Bronchial epithelial cell (primary cell): ENCODE measurements around the gene SYNGR1. TPM values are rescaled to one million over a fixed set of nuclear protein-coding genes. Genes with fewer than 3 reads are reported as not detected.

Experiments
- DNase-seq: peaks from one replicate; pipeline ENCODE4 v3.0.0-alpha.2; 2010; ENCODE audit warnings: low read depth
- FAIRE-seq: peaks from 2 replicates; lab custom pipeline; 2011; peaks lifted over from hg19 to GRCh38; lab: Jason Lieb, UNC
- H3K27me3 ChIP-seq: 2 replicates; pipeline ENCODE4 v1.5.1; 2011; ENCODE audit warnings: low read length; ENCODE audit not compliant: control insufficient read depth, insufficient read depth
- H3K36me3 ChIP-seq: 2 replicates; pipeline ENCODE4 v1.5.1; 2011; ENCODE audit warnings: low read length; ENCODE audit not compliant: control insufficient read depth, insufficient read depth
- H3K4me3 ChIP-seq: 2 replicates; pipeline ENCODE4 v1.5.1; 2011; ENCODE audit warnings: mild to moderate bottlenecking, low read depth, low read length, control low read depth
- CTCF ChIP-seq: IDR thresholded peaks from 2 replicates; pipeline ENCODE4 v1.5.1; 2011; ENCODE audit warnings: mild to moderate bottlenecking, moderate library complexity, low read length, control low read depth, inconsistent platforms; ENCODE audit not compliant: insufficient read depth, severe bottlenecking
- total RNA-seq: library from RNA; depleted of rRNA; stranded (reverse); fragments of >200 nt; gene quantifications from 2 replicates; pipeline ENCODE4 v1.2.1, GENCODE V29; 2014

Gene SYNGR1
- total RNA-seq, 1 donor from 2014 or later: 0.26 TPM

- no peaks in the 10 kb centered on the region for H3K27me3 ChIP-seq
- DNase-seq (peak; percentile 60), FAIRE-seq (no peak)
- H3K36me3 ChIP-seq: peaks cover 23% of the 10 kb centered on the region
- no peak overlapping the region for H3K4me3 ChIP-seq
- TF ChIP-seq CTCF: peak; percentile 76
These were observed 40.4 kb upstream of the SYNGR1 start for GRCh38 chr22:39309364-39309861.

DNA sequence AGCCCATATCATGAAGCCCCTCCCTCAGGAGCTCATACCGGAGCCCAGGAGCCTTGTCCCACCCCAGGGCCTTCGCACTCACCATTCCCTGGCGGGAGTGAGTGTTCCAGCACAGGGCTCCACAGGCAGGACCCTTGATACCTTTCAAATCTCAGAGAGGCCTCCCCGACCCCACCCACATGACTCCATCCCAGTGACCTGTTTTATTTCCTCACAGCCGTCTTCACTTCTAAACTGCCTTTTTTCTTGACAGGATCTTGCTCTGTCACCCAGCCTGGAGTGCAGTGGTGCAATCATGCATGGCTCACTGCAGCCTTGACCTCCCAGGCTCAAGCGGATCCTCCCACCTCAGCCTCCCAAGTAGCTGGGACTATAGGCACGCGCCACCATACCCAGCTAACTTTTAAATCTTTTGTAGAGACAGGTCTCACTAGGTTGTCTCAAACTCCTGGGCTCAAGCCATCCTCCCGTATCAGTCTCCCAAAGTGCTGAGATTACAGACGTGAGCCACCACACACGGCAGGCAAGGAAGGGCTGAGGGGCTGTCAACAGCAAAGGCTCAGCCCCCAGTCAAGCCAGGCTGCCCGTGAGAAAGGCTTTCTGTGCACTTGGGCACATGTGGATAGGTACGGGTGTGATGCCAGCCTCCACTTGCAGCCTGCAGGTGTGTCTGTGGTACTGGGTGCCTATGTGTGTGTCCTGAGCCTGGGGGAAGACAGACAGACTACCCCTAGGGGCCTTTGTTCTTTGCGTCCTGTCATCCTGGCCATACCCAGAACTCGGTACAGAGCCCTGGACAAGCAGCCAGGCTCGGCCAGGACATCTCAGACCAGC is 39.7 kb upstream of the SYNGR1 start:
- no peak overlapping the region for H3K4me3 ChIP-seq
- no peak for TF ChIP-seq CTCF
- no peak for FAIRE-seq
- peak; percentile 69 for DNase-seq
- no peaks in the 10 kb centered on the region for H3K27me3 ChIP-seq
- H3K36me3 ChIP-seq: peaks cover 30% of the 10 kb centered on the region

GRCh38 chr22:39311592-39312400 is 38.0 kb upstream of the SYNGR1 start:
- peaks cover 41% of the 10 kb centered on the region for H3K36me3 ChIP-seq
- no peak for TF ChIP-seq CTCF

GRCh38 chr22:39312410-39312809 is 37.4 kb upstream of the SYNGR1 start:
- no peak for FAIRE-seq
- H3K36me3 ChIP-seq: peaks cover 47% of the 10 kb centered on the region
- DNase-seq: no peak
- H3K4me3 ChIP-seq: no peak overlapping the region
- H3K27me3 ChIP-seq: no peaks in the 10 kb centered on the region
- no peak for TF ChIP-seq CTCF

More at GRCh38 chr22:39311592-39312400, 38.0 kb upstream of the SYNGR1 start:
- no peak for DNase-seq
- no peaks in the 10 kb centered on the region for H3K27me3 ChIP-seq
- no peak for FAIRE-seq
- H3K4me3 ChIP-seq: no peak overlapping the region

- DNase-seq: no peak
- FAIRE-seq: no peak
- TF ChIP-seq CTCF: no peak
- no peaks in the 10 kb centered on the region for H3K27me3 ChIP-seq
- H3K4me3 ChIP-seq: no peak overlapping the region
- peaks cover 56% of the 10 kb centered on the region for H3K36me3 ChIP-seq
These were observed 36.4 kb upstream of the SYNGR1 start for GRCh38 chr22:39313258-39314001.
